ENCODE measurements around the gene GANAB. TPM values are rescaled to one million over a fixed set of nuclear protein-coding genes. Genes with fewer than 3 reads are reported as not detected.

The GANAB gene
- total and polyA plus RNA-seq, 2 experiments from 2014 or later = 82.3 to 272 TPM

- H3K36me3 Mint-ChIP-seq (ENCODE audit: low read depth) = peaks cover 60% of the 10 kb centered on the region
- peaks cover 36% of the 10 kb centered on the region for H3K27me3 Mint-ChIP-seq (ENCODE audit: insufficient read depth, low read depth, poor library complexity)
- H4K20me1 ChIP-seq (replicated peaks; ENCODE audit: insufficient read depth) = peaks cover 26% of the 10 kb centered on the region
- H3K4me2 ChIP-seq = peak overlapping the region; percentile 88
- DNase-seq (ENCODE audit: low spot score) (peak; percentile 68), ATAC-seq (no peak)
- H2AFZ ChIP-seq = no peak overlapping the region
- H3K27ac ChIP-seq (ENCODE audit: low read depth) = no peak overlapping the region
- peaks cover 49% of the 10 kb centered on the region for H3K4me1 Mint-ChIP-seq
- peaks cover 30% of the 10 kb centered on the region for H3F3A ChIP-seq (replicated peaks; ENCODE audit: low read depth)
- peaks cover 23% of the 10 kb centered on the region for H3K79me2 ChIP-seq (replicated peaks; ENCODE audit: insufficient read depth)
- no peaks in the 10 kb centered on the region; the same call in 2 of the 3 replicates for H3K9me3 Mint-ChIP-seq
- peak overlapping the region; percentile 27 for H3K27ac Mint-ChIP-seq
- peak overlapping the region; percentile 91 for H3K4me3 Mint-ChIP-seq
- peaks cover 43% of the 10 kb centered on the region for H3K27me3 ChIP-seq (ENCODE audit: insufficient read depth)
- H3K4me1 ChIP-seq (ENCODE audit: insufficient read depth) = peaks cover 20% of the 10 kb centered on the region; the same call in 1 of the 2 replicates
- H3K9me2 ChIP-seq (ENCODE audit: insufficient read depth) = no peaks in the 10 kb centered on the region
- H3K36me3 ChIP-seq (ENCODE audit: insufficient read depth) = peaks cover 19% of the 10 kb centered on the region; the same call in 1 of the 2 replicates
- TF ChIP-seq NANOG (IDR thresholded peaks at IDR 0.05; ENCODE audit: borderline replicate concordance) (no peak), POLR2AphosphoS5 (IDR thresholded peaks at IDR 0.05; ENCODE audit: low read depth) (peak; percentile 33; the same call in 1 of the 2 replicates)
- H3K4me3 ChIP-seq = peak overlapping the region; percentile 96
These were observed 45.9 kb downstream of the GANAB start for GRCh38 chr11:62600367-62601121.

DNA sequence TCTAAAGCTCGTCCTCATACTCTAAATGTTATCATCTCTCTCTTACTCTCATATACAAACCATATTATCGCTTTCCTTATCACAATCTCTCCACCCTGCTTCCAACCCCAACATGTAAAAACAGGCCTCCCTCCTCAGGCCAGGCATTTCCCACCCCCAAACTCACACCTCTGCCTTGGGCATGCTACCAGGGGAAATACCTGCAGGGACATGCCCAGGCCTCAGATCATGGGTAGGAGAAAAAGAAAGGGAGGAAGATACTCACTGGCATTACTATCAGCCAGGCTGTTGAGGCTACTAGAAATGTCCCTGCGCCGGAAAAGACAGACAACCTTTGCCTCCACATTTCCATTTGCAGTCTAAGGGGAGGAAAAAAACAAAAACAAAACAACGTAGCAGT is 46.5 kb downstream of the GANAB start:
- no peaks in the 10 kb centered on the region for H3K9me2 ChIP-seq (ENCODE audit: insufficient read depth)
- no peak for ATAC-seq
- H3K27ac Mint-ChIP-seq = peak overlapping the region; percentile 3; the same call in 1 of the 2 replicates
- H3K4me3 Mint-ChIP-seq = peak overlapping the region; percentile 91
- peaks cover 44% of the 10 kb centered on the region for H3K4me1 Mint-ChIP-seq
- peaks cover 26% of the 10 kb centered on the region for H3K36me3 ChIP-seq (ENCODE audit: insufficient read depth)
- DNase-seq (ENCODE audit: low spot score) = no peak
- peaks cover 36% of the 10 kb centered on the region for H3F3A ChIP-seq (replicated peaks; ENCODE audit: low read depth)
- peaks cover 28% of the 10 kb centered on the region for H4K20me1 ChIP-seq (replicated peaks; ENCODE audit: insufficient read depth)
- no peaks in the 10 kb centered on the region; the same call in 2 of the 3 replicates for H3K9me3 Mint-ChIP-seq
- peaks cover 18% of the 10 kb centered on the region; the same call in 1 of the 2 replicates for H3K4me1 ChIP-seq (ENCODE audit: insufficient read depth)
- H3K27ac ChIP-seq (ENCODE audit: low read depth) = no peak overlapping the region
- peaks cover 41% of the 10 kb centered on the region for H3K27me3 ChIP-seq (ENCODE audit: insufficient read depth)
- H3K36me3 Mint-ChIP-seq (ENCODE audit: low read depth) = peaks cover 64% of the 10 kb centered on the region
- H3K27me3 Mint-ChIP-seq (ENCODE audit: insufficient read depth, low read depth, poor library complexity) = peaks cover 35% of the 10 kb centered on the region
- H3K4me3 ChIP-seq = peak overlapping the region; percentile 96
- H3K4me2 ChIP-seq = peak overlapping the region; percentile 88
- no peak overlapping the region for H2AFZ ChIP-seq
- H3K79me2 ChIP-seq (replicated peaks; ENCODE audit: insufficient read depth) = peaks cover 23% of the 10 kb centered on the region
- TF ChIP-seq ZNF331 (CRISPR knock-in tag; IDR thresholded peaks at IDR 0.05; ENCODE audit: low read depth) = no peak
- no peak for TF ChIP-seq EZH2 (IDR thresholded peaks at IDR 0.05; ENCODE audit: low read depth, unreplicated experiment)
- no peak for TF ChIP-seq JUNB (IDR thresholded peaks at IDR 0.05; ENCODE audit: unreplicated experiment)
- TF ChIP-seq POLR2AphosphoS5 (IDR thresholded peaks at IDR 0.05; ENCODE audit: low read depth) = no peak
- TF ChIP-seq, protein P1, sequence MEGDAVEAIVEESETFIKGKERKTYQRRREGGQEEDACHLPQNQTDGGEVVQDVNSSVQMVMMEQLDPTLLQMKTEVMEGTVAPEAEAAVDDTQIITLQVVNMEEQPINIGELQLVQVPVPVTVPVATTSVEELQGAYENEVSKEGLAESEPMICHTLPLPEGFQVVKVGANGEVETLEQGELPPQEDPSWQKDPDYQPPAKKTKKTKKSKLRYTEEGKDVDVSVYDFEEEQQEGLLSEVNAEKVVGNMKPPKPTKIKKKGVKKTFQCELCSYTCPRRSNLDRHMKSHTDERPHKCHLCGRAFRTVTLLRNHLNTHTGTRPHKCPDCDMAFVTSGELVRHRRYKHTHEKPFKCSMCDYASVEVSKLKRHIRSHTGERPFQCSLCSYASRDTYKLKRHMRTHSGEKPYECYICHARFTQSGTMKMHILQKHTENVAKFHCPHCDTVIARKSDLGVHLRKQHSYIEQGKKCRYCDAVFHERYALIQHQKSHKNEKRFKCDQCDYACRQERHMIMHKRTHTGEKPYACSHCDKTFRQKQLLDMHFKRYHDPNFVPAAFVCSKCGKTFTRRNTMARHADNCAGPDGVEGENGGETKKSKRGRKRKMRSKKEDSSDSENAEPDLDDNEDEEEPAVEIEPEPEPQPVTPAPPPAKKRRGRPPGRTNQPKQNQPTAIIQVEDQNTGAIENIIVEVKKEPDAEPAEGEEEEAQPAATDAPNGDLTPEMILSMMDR (conservative IDR thresholded peaks at IDR 0.05; ENCODE audit: low read depth in 2 of 2) = no peak
- no peak for TF ChIP-seq STAT1 (IDR thresholded peaks at IDR 0.05; ENCODE audit: unreplicated experiment)
- TF ChIP-seq CREB1 (CRISPR knock-in tag; IDR thresholded peaks at IDR 0.05; ENCODE audit: low read depth) = no peak
- no peak for TF ChIP-seq ZNF114 (CRISPR knock-in tag; IDR thresholded peaks at IDR 0.05)
- no peak for TF ChIP-seq ETS1 (IDR thresholded peaks at IDR 0.05)
- TF ChIP-seq EZH2phosphoT487 (IDR thresholded peaks at IDR 0.05; ENCODE audit: unreplicated experiment) = no peak
- no peak for TF ChIP-seq NANOG (IDR thresholded peaks at IDR 0.05; ENCODE audit: borderline replicate concordance)
- TF ChIP-seq ZNF462 (CRISPR knock-in tag; IDR thresholded peaks at IDR 0.05) = no peak

All from GM23338 (cell line).